IPS DF 4.7 (cell line): ENCODE data around the gene SDC3.
"Not testable (repeated sequence)": the region's sequence is repeated elsewhere in the genome, so short reads cannot be mapped to it uniquely, and the experiment has no call there.

ENCODE experiments used
- DNase-seq: peaks from one replicate; pipeline ENCODE4 v3.0.0-alpha.2; 2013; ENCODE audit warnings: low spot score; ENCODE audit errors: extremely low read depth

The SDC3 gene, protein sequence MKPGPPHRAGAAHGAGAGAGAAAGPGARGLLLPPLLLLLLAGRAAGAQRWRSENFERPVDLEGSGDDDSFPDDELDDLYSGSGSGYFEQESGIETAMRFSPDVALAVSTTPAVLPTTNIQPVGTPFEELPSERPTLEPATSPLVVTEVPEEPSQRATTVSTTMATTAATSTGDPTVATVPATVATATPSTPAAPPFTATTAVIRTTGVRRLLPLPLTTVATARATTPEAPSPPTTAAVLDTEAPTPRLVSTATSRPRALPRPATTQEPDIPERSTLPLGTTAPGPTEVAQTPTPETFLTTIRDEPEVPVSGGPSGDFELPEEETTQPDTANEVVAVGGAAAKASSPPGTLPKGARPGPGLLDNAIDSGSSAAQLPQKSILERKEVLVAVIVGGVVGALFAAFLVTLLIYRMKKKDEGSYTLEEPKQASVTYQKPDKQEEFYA

DNA sequence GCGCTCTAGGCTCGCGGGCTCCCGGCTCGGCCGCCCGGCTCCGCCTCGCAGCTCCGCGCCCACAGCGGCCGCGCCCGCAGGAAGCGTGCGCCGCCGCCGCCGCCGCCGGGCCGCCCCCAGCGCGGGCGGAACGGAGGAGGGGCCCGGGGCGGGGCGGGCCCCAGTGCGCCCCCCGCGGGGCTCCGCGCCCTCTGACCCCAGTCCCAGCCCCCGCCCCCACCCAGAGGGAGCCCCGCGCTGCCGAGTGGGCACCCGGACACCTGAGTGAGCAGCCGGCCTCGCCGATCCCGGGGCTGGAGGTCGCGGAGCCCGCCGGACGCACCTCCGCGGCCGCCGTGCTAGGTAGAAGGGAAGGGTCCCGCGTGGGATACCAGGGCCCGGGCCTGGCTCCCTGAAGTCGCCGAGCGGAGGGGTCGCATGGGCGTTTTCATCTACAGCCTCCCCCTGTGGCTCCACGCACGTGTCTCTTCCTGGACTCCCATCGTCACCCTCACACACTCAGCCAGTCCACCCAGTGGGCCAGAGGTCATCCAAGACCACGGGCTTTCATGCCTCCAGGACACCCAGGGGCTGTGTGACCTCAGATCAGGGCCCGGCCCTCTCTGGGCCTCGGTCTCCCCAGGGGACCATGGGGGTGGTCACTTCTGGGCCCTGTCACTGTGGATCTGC, at the start of gene SDC3:
Gene SDC3 (minus strand): TSS at position 63 of the 669 bp plus-strand sequence. CDS start 172 bp downstream, outside the sequence.
- DNase-seq: no peak

DNA sequence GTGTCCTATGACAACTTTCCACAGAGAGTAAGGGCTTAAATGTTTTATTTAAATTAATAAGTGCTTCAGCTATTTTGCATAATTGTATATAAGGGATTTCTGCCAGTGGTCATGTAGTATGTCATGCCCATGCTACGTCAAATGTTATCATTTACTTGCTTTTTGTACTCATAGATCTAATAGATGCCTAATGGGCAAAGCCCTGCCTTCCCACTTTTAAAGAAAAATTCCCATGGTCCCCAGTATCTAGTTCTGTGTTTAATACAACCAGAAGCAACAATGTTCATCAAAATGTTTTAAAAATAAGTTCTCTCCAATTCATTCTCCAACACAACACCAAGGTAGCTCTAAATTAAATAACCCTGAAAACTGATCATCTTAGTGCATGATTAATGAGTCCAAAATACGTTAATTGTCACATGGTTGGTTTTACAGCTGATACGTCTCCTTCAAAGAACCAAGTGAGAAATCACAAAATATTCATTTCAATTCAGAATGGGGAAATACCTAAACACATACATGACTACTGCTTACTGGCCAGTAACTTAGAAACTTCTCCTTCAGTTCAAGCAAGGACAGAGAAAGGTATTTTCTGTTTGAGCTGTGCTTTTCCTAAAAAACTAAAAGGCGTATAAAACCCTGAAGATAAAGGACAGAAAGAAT, 49.1 kb upstream of the SDC3 start:
- no peak for DNase-seq

DNA sequence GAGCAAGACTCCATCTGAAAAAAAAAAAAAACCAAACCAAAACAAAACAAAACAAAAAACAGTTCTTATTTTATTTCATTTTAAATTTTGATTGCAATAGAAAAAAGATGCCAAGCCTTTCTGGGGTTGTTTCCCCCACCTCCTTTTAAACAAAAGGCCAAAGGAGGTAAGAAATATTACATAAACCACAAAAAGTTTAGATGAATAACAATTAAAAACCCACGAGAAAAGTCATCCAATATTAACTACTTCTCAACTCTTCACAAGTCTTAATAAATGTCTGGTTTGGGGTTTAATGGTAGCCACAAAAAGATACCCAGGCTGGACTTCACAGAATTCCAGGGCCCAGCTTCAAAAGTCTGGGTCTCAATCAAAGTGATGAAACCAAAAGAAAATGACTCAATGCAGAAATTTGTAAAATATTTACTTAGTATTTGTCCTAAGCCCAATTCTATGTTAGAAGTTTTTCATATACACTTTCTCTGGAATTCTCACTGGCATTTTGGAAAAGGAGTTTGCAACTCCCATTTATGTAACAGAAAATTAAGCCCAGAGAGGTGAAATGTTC, 47.0 kb upstream of the SDC3 start:
- DNase-seq: no peak

DNA sequence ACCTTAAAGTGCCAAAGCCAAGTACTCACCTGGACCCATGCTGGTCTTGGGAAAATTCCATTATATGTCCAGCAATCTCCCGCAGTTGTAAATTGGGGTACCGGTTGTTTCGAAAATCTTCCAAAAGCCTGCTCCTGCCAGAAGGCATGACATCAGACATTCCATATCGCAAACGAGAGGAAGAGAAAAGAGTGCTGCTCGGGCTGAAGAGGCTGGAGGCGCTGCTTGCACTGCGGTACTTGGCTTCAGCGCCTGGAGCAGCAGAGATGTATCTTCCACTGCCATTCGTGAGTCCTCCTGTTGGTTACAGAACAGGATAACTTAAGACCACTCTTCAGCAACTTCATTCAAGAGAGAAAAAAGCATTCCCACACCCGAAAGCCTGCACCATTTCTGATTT, 45.1 kb upstream of the SDC3 start:
- no peak for DNase-seq

DNA sequence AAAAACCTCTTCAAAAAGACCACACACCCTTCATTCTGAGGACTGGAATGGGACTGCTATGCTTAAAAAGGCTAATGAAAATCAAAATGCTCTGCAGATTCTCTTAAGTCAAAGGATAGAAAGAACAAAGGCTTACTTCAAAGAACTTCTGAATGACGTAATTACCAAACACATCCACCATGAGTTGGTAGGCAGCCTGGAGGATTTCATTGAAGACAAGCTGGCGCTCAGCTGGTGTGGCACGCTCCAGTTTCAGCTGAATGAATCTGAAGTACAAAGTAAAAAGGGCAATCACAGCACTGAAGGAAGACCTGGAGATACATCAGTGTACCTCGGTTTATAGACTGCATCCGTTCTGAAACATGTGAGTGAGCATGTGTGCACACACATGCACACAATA, 43.5 kb upstream of the SDC3 start:
- no peak for DNase-seq

DNA sequence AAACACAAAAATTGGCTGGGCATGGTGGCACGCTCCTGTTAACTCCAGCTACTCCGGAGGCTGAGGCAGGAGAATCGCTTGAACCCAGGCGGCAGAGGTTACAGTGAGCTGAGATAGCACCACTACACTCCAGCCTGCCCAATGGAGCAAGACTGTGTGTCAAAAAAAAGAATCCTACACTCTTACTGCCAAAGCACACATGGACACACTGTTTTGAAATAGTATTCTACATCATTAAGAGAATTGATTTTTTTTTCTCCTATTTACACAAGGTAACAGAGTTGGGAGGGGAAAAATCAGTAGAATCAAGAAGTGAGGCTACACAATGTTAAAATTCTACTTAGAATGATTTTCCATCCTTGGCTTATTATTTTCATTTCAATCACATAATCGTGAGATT, 42.1 kb upstream of the SDC3 start:
- DNase-seq: no peak

DNA sequence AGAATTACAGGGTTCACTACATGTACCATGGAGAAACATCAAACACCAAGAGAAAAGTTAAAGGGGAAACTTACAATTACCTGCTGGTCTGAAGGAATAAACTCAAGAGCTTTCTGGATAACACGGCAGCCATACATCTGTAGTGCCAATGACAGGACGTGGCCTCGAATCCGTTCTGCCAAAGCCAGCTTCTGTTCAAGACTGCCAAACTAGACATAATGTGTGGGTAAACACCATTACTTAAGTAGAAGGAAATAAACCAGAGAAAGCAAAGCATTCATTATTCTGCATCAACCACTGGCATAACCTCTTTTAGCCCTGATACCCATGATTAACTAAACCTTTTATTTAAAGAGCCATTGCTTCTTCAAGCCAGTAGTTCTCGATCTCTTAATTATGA, 41.5 kb upstream of the SDC3 start:
- no peak for DNase-seq

DNA sequence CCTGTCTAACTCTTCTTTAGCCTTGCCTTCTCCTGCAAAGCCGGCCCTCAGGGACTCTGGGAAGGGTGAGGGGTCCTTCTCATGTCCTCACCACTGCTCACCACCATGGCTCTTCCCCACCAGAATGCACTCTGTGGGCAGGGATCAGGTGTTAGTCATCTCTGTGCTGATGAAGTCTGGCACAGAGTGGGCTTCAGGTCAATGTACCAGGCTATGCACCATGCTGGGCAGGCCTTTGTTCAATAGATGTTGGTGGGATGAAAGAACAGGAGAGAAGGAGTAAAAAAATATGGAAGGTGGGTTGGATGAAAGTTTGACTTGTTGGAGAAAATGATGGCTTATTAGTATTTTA, 40.9 kb upstream of the SDC3 start:
- DNase-seq: not testable (repeated sequence)

DNA sequence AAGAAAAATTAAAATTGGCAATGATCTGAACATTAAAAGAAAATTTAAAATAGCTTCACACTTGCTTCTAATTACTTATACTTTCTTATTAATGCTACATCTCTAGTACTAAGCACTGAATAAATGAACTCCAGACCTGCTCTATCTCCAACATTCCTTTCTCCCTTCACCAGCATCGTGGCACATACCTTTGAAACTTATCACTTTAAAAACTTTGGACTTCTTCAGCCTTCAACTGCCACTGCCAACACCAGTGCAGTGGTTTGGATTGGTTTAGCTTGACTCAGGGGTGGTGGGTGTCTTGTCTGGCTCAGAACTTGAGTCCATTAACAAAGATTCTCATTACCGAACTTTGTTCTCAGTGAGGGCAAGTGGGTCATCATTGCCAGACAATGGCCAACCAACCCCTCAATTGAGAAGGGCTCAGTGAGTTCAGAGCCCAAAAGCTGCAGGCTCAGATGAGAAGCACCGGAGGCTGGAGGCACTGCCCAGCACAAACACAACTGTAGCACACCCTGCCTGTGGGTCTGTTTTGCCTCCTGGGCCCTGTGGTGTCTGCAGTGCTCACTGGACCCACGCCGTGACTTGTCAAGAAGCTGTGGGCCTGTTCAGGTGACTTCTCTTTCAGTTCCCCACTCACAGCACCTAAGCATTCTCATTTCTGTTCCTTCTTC, 40.4 kb upstream of the SDC3 start:
- DNase-seq: not testable (repeated sequence)

DNA sequence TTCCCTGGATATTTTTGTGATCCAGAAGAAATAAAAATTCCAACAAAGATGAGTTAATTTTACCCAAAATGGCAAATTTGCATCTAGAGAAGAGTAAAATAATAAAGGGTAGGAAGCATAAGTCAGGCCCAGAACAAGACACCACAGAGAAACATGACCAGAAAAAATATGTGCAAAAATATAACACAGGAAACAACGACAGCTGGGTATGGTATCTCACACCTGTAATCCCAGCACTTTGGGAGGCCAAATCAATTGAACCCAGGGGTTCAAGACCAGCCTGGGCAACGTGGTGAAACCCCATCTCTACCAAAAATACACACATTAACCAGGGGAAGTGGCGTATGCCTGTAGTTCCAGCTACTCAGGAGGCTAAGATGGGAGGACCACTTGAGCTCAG, 39.7 kb upstream of the SDC3 start:
- no peak for DNase-seq

DNA sequence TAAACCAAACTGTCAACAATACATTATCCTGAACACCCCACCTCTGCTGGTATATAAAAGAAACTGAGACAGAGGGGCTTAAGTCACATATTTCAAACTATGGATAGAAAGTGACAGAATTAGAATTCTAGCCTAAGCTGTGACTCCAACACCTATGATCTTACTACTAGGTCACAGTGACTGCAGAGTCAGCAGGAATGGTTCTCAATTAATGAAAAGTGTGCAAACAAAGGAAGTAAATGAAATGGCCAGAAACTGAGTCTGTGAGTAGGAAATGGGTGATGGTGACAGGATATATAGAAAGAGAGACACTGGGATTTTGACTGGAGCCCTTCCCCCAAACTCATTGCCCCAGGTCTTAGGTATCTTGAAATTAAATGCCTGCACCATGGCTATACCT, 38.7 kb upstream of the SDC3 start:
- no peak for DNase-seq

DNA sequence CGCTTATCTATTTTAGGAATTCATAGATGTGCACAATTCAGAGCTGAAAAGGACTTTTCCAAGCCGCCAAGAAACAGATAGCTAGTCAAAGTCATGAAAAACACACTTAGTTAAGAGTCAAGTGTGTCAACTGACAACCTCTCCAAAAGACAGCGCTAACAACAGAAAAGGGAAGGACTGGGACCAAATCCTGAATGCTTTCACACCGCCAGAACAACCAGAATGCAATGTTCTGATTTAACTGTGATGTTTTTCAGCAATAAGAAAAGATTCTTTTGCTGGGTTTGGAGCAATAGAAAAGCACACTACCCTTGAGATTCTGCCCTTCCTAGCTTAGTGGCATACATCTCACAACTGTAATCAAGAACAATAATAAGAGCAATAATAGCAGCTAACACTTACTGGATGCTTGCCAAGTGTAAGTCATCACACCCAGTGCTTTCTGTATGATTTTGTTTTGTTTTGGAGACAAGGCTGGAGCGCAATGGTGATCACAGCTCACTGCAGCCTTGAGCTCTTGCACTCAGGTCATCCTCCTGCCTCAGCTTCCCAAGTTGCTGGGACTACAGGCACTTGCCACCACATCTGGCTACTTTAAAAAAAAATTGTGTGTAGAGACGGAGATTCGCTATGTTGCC, 33.9 kb upstream of the SDC3 start:
- DNase-seq: no peak

DNA sequence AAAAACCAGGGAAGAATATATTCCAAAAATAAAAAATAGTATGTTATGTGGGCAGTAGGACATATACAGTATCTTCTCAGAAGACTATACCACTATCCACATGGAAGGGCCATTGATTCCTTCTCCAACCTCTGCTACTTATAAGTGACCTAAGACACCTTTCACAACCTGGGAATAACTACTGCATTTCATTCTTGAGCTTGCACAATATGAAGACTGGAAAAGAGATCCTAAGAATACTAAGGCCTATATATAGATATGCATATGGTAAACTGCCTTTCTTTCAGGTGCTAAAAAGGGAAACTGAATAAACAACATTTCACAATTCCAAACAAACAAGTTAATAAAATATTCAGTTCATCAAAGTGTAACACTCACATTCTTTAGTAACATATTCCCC, 32.0 kb upstream of the SDC3 start:
- DNase-seq: no peak

DNA sequence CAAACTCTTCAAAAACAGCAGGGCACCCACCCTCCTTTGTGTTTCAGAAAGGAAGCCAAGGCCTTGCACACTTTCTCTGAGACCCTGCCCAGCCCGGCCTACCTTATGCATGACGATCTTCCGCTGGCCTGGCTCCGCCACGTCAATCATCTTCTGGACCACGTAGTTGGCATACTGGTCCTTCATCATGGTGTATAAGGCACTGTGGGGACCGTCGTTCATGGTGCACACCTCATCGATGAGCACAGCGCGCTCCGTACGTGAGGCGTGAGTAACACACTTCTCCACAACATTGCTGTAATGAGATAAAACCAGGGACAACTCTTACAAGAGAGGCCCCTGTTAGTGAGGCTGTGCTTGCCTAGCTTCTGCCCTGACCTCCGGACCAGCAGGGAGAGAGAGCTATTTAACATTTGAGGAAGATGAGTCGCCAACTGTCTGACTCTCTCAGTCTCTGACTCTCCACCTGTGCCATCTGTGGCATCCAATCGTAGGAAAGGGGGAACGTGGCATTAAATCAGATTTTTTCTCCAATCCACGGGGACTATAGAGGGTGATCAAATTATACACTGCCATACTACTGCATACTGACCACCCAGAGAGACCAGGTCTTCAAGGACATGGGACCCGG, 28.1 kb upstream of the SDC3 start:
- no peak for DNase-seq

DNA sequence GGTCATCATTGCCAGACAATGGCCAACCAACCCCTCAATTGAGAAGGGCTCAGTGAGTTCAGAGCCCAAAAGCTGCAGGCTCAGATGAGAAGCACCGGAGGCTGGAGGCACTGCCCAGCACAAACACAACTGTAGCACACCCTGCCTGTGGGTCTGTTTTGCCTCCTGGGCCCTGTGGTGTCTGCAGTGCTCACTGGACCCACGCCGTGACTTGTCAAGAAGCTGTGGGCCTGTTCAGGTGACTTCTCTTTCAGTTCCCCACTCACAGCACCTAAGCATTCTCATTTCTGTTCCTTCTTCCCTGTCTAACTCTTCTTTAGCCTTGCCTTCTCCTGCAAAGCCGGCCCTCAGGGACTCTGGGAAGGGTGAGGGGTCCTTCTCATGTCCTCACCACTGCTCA, 27.2 kb upstream of the SDC3 start:
- DNase-seq: not testable (repeated sequence)

DNA sequence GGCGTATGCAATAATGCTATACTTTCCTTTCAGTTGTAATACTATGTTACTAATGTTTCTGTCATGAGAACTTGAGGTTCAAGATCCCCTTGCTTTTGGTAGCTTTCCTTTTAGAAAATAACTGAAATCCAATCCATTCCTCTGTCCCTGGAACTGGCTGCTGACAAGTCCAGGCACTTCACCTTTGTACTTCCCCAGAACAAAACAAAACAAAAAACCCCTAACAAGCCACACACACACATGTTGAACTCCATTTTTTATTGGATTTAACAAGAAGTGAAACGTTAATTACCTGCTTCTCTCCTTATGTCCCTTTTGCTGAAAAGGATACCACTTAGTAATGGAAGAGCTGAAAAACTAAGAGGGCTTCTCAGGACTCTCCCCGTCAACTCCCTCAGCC, 26.1 kb upstream of the SDC3 start:
- no peak for DNase-seq

DNA sequence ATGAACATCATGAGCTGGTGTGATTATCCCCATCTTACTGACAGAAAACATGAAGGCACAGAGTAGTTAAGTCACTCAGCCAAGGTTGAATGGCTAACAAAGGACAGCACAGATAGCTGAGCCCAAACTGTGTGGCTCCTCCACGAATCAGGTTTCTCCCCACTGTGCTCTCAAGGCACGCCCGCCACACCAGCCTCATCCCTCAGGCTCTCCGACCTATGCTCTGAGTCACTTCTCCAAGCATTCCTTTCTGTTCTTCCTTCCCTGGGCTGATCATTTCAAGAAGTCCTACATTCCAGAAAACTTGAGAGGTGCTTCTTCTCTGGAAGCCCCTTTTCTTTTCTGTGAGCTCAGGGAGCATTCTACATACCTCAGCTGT, 25.3 kb upstream of the SDC3 start:
- DNase-seq: no peak

DNA sequence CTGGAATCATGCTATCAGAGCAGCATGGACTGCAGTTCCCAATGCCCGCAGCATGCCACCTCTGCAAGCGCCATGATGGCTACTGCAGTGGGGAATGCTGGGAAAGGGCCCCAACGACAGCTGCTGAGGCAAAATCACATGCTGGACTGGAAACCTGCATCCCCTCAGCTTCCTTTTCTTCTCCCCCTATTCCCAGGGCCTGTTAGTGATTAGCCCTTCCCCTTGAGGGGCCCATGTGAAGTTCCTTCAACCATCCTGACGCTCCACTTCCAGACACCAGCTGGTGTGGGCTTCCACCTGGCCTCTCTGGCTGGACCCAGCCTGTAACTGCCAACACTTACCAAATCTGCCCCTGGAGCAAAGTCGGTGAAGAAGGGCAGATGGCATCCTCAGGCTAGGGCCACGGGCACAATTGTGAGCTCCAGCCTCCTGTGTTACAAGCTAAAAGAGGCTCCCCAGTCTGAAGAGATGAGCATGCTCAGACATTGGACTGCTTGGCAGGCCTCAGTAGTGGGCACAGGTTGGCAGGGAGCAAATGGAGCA, 22.1 kb upstream of the SDC3 start:
- DNase-seq: no peak

DNA sequence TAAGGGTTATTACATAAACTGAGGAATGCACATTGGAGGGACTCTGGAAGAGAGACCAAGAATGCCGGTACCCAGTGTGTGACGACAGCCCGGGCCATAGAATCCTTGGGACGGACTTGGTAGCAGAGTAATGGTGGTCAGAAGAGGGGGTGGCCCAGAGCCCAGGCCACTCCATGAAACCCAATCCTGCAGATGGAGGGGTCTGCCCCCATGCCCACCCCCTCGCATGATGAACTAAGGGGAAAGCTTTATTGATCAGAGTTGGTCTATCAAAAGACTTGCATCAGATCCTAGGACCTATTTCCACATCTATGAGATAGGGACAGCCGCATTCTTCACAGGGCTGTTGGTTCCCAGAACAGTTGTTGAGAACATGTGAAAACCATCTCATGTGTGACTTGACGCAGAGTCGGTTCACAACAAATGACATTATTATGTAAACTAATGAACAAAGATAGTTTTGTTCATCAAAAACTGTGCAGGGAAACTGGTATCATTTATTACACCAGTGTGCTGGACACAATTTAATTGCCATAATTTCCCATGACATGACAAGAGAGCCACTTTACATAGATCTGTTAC, 21.5 kb upstream of the SDC3 start:
- DNase-seq: no peak
